Spleen (tissue), 7 donors: ENCODE measurements around the gene RHEB.

Experiments
- CTCF ChIP-seq, 11 experiments: fragments of 200-600 bp in 7 of 11; fragments of 450-650 bp in 4 of 11; sonication (generic) in 4 of 11; IDR thresholded peaks in 8 of 11; conservative IDR thresholded peaks in 3 of 11; 1 replicate in 7 of 11; 2 replicates in 4 of 11; pipeline versions ENCODE4 v1.4.0 to v1.8.0; 2016 to 2021; ENCODE audit warnings: antibody characterized with exemption in 11 of 11, inconsistent platforms in 4 of 11, mild to moderate bottlenecking in 1 of 11
- POLR2A ChIP-seq, 3 donors: fragments of 450-650 bp; IDR thresholded peaks; one replicate each; pipeline ENCODE4 v1.5.1; 2017; ENCODE audit warnings: antibody characterized with exemption in 3 of 3, mild to moderate bottlenecking in 1 of 3
- POLR2AphosphoS5 ChIP-seq, 3 donors: sonication (generic); formaldehyde crosslinking; IDR thresholded peaks; one replicate each; pipeline ENCODE4 v1.5.1; 2017; ENCODE audit warnings: antibody characterized with exemption in 3 of 3
- donor health status: DM: no; HTN: no; CAD: no; lungs with moderate emphysema.
- donor health status: DM: no; HTN: no; CAD: no.
- donor health status: DM: no; HTN: no; CAD: no.

GRCh38 chr7:151425670-151426440, 93.8 kb downstream of the RHEB start:
- TF ChIP-seq CTCF (IDR thresholded peaks at IDR 0.05 in 8 of 11, conservative IDR thresholded peaks at IDR 0.05 in 3 of 11) (no peak), POLR2A (IDR thresholded peaks at IDR 0.05) (no peak), POLR2AphosphoS5 (IDR thresholded peaks at IDR 0.05) (no peak)
